K562 (cell line): Measurements from ENCODE around the gene DNAJC9. TPM values are rescaled to one million over a fixed set of nuclear protein-coding genes. Genes with fewer than 3 reads are reported as not detected.

Experiments
- EHMT2 ChIP-seq: fragments of 450-650 bp; IDR thresholded peaks from 2 replicates; pipeline ENCODE4 v1.6.1; 2018; ENCODE audit warnings: antibody characterized with exemption
- MYNN ChIP-seq, 2 experiments: sonication (generic); formaldehyde crosslinking in 1 of 2; IDR thresholded peaks; 2 replicates each; pipeline versions ENCODE4 v1.5.0 to v1.6.1; 2016 to 2020; ENCODE audit warnings: antibody characterized with exemption in 1 of 2, missing genetic modification reagents in 1 of 2
- NFIC ChIP-seq: fragments of 450-650 bp; IDR thresholded peaks from 2 replicates; pipeline ENCODE4 v1.6.1; 2017; ENCODE audit warnings: mild to moderate bottlenecking, inconsistent platforms
- TCF15 ChIP-seq: fragments of 250-450 bp; sonication (Bioruptor Pico); IDR thresholded peaks from 2 replicates; pipeline ENCODE4 v1.8.0; 2022; ENCODE audit warnings: moderate library complexity, mild to moderate bottlenecking, inconsistent platforms
- ZBTB34 ChIP-seq: fragments of 250-450 bp; sonication (Bioruptor Pico); IDR thresholded peaks from 2 replicates; pipeline ENCODE4 v1.8.0; 2021; ENCODE audit warnings: mild to moderate bottlenecking, moderate library complexity
- ZNF133 ChIP-seq: fragments of 250-450 bp; sonication (Bioruptor Pico); IDR thresholded peaks from 2 replicates; pipeline ENCODE4 v1.4.0; 2020; ENCODE audit warnings: mild to moderate bottlenecking
- ZNF3 ChIP-seq: fragments of 250-450 bp; sonication (Bioruptor Pico); IDR thresholded peaks from 2 replicates; pipeline ENCODE4 v1.5.0; 2021; ENCODE audit warnings: mild to moderate bottlenecking, moderate library complexity
- polyA plus RNA-seq, 8 experiments: library from polyadenylated mRNA; depleted of rRNA in 4 of 8; stranded (reverse) in 5 of 8; unstranded in 3 of 8; fragments of >200 nt; fragmentation: Nextera tagmentation in 2 of 8; fragmentation: Illumina TruSeq in 1 of 8; extraction: Ambion mirVana in 2 of 8; extraction: Trizol in 1 of 8; gene quantifications; 2 replicates each; pipeline versions ENCODE4 v1.2.1 to v1.2.3, GENCODE V29; 2011 to 2014; ENCODE audit warnings: inconsistent platforms in 1 of 8, missing spikeins in 1 of 8
- total RNA-seq, 7 experiments: library from RNA; depleted of rRNA in 6 of 7; stranded (reverse); fragments of >200 nt in 6 of 7; fragmentation: Illumina TruSeq in 2 of 7; extraction: Trizol in 2 of 7; gene quantifications; 2 replicates each; pipeline versions ENCODE4 v1.2.1 to v1.2.3, GENCODE V29; 2011 to 2021; ENCODE audit warnings: low replicate concordance in 1 of 7
- TF ChIP-seq, protein P1 (sequence below), 2 experiments: fragments of 150-350 bp in 1 of 2; IDR thresholded peaks; 2 replicates each; pipeline ENCODE4 v1.6.1; 2012 to 2016; ENCODE audit warnings: low read depth in 2 of 2, low read length in 2 of 2, mild to moderate bottlenecking in 1 of 2, moderate library complexity in 1 of 2
- TF ChIP-seq, protein P2 (sequence below): fragments of 200-400 bp; formaldehyde crosslinking; IDR thresholded peaks from 2 replicates; pipeline ENCODE4 v1.6.1; 2017; ENCODE audit warnings: mild to moderate bottlenecking, low read depth, low read length, moderate library complexity
- TF ChIP-seq, protein P3 (sequence below): fragments of 250-450 bp; sonication (Bioruptor Pico); IDR thresholded peaks from 2 replicates; pipeline ENCODE4 v1.8.0; 2022; ENCODE audit warnings: inconsistent platforms
- TF ChIP-seq, protein P4 (sequence below): fragments of 250-450 bp; sonication (Bioruptor Pico); IDR thresholded peaks from 2 replicates; pipeline ENCODE4 v1.4.0; 2020

Gene DNAJC9
- total and polyA plus RNA-seq, 9 of the 15 experiments (the other 6 are each of a cell fraction or from before 2014, with no cell fraction given) = 66.7 to 133 (median 102) TPM

DNA sequence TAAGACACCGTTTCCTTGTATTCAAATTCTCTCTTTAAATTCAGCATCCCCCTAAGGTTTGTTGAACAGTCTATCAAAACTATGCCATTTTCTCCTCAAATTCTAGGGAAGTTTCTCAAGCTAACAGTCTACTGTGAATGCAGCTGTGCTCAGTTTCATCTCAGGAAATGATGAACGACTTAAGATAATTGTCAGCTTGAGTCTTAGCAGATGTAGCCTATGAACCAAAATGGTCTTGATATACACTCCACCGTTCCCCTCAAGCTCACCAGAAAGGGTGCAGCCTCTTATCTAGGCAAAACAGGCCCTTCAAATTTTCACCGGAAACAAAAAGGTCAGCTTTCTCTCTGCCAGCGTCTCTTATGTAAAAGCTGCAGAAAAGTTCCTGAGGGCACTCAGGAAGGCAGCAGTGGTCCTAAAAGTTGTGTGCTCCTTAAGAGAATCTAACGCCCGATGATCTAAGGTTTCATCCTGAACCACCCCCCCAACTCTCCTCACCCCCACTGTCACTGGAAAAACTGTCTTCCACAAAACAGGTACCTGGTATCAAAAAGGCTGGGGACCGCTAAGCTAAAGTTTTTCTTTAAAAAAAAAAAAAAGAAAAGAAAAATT lies 2.1 kb downstream of the DNAJC9 start (continued):
- TF ChIP-seq, protein P1, sequence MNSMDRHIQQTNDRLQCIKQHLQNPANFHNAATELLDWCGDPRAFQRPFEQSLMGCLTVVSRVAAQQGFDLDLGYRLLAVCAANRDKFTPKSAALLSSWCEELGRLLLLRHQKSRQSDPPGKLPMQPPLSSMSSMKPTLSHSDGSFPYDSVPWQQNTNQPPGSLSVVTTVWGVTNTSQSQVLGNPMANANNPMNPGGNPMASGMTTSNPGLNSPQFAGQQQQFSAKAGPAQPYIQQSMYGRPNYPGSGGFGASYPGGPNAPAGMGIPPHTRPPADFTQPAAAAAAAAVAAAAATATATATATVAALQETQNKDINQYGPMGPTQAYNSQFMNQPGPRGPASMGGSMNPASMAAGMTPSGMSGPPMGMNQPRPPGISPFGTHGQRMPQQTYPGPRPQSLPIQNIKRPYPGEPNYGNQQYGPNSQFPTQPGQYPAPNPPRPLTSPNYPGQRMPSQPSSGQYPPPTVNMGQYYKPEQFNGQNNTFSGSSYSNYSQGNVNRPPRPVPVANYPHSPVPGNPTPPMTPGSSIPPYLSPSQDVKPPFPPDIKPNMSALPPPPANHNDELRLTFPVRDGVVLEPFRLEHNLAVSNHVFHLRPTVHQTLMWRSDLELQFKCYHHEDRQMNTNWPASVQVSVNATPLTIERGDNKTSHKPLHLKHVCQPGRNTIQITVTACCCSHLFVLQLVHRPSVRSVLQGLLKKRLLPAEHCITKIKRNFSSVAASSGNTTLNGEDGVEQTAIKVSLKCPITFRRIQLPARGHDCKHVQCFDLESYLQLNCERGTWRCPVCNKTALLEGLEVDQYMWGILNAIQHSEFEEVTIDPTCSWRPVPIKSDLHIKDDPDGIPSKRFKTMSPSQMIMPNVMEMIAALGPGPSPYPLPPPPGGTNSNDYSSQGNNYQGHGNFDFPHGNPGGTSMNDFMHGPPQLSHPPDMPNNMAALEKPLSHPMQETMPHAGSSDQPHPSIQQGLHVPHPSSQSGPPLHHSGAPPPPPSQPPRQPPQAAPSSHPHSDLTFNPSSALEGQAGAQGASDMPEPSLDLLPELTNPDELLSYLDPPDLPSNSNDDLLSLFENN (IDR thresholded peaks at IDR 0.05; ENCODE audit: low read depth in 2 of 2, low read length in 2 of 2) = 0 out of 4 replicates have a peak, but pooled peaks of 1 of the 2 experiments have one; percentile 55
- TF ChIP-seq, protein P2, sequence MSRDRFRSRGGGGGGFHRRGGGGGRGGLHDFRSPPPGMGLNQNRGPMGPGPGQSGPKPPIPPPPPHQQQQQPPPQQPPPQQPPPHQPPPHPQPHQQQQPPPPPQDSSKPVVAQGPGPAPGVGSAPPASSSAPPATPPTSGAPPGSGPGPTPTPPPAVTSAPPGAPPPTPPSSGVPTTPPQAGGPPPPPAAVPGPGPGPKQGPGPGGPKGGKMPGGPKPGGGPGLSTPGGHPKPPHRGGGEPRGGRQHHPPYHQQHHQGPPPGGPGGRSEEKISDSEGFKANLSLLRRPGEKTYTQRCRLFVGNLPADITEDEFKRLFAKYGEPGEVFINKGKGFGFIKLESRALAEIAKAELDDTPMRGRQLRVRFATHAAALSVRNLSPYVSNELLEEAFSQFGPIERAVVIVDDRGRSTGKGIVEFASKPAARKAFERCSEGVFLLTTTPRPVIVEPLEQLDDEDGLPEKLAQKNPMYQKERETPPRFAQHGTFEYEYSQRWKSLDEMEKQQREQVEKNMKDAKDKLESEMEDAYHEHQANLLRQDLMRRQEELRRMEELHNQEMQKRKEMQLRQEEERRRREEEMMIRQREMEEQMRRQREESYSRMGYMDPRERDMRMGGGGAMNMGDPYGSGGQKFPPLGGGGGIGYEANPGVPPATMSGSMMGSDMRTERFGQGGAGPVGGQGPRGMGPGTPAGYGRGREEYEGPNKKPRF = no peak
- no peak for TF ChIP-seq EHMT2
- TF ChIP-seq MYNN (IDR thresholded peaks at IDR 0.05) = no peak; the same call in 1 of the 2 replicates
- no peak for TF ChIP-seq MYNN (CRISPR knock-in tag; IDR thresholded peaks at IDR 0.05)
- no peak for TF ChIP-seq ZBTB34 (CRISPR knock-in tag)
- TF ChIP-seq, protein P3, sequence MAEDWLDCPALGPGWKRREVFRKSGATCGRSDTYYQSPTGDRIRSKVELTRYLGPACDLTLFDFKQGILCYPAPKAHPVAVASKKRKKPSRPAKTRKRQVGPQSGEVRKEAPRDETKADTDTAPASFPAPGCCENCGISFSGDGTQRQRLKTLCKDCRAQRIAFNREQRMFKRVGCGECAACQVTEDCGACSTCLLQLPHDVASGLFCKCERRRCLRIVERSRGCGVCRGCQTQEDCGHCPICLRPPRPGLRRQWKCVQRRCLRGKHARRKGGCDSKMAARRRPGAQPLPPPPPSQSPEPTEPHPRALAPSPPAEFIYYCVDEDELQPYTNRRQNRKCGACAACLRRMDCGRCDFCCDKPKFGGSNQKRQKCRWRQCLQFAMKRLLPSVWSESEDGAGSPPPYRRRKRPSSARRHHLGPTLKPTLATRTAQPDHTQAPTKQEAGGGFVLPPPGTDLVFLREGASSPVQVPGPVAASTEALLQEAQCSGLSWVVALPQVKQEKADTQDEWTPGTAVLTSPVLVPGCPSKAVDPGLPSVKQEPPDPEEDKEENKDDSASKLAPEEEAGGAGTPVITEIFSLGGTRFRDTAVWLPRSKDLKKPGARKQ (CRISPR knock-in tag) = no peak
- no peak for TF ChIP-seq ZNF133 (CRISPR knock-in tag)
- TF ChIP-seq TCF15 (CRISPR knock-in tag) = no peak
- TF ChIP-seq ZNF3 (CRISPR knock-in tag) = no peak
- TF ChIP-seq NFIC = peak; percentile 93
- TF ChIP-seq, protein P4, sequence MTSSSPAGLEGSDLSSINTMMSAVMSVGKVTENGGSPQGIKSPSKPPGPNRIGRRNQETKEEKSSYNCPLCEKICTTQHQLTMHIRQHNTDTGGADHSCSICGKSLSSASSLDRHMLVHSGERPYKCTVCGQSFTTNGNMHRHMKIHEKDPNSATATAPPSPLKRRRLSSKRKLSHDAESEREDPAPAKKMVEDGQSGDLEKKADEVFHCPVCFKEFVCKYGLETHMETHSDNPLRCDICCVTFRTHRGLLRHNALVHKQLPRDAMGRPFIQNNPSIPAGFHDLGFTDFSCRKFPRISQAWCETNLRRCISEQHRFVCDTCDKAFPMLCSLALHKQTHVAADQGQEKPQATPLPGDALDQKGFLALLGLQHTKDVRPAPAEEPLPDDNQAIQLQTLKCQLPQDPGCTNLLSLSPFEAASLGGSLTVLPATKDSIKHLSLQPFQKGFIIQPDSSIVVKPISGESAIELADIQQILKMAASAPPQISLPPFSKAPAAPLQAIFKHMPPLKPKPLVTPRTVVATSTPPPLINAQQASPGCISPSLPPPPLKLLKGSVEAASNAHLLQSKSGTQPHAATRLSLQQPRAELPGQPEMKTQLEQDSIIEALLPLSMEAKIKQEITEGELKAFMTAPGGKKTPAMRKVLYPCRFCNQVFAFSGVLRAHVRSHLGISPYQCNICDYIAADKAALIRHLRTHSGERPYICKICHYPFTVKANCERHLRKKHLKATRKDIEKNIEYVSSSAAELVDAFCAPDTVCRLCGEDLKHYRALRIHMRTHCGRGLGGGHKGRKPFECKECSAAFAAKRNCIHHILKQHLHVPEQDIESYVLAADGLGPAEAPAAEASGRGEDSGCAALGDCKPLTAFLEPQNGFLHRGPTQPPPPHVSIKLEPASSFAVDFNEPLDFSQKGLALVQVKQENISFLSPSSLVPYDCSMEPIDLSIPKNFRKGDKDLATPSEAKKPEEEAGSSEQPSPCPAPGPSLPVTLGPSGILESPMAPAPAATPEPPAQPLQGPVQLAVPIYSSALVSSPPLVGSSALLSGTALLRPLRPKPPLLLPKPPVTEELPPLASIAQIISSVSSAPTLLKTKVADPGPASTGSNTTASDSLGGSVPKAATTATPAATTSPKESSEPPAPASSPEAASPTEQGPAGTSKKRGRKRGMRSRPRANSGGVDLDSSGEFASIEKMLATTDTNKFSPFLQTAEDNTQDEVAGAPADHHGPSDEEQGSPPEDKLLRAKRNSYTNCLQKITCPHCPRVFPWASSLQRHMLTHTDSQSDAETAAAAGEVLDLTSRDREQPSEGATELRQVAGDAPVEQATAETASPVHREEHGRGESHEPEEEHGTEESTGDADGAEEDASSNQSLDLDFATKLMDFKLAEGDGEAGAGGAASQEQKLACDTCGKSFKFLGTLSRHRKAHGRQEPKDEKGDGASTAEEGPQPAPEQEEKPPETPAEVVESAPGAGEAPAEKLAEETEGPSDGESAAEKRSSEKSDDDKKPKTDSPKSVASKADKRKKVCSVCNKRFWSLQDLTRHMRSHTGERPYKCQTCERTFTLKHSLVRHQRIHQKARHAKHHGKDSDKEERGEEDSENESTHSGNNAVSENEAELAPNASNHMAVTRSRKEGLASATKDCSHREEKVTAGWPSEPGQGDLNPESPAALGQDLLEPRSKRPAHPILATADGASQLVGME (CRISPR knock-in tag) = no peak
